Endothelial cell of umbilical vein (primary cell): ENCODE measurements around the gene CYTIP. TPM values are rescaled to one million over a fixed set of nuclear protein-coding genes. Genes with fewer than 3 reads are reported as not detected.

Experiments
- BruUV-seq: library from RNA; stranded (reverse); fragments of 400-500 nt; replicated peaks from 2 replicates; lab custom pipeline; 2021; lab: Mats Ljungman, UMichigan
- CTCF ChIA-PET: fragments of 300-600, 350-600 bp; sonication (Branson Sonifier 250); formaldehyde crosslinking; loops from one replicate; lab custom pipeline; 2021; ENCODE audit warnings: antibody characterized with exemption, inconsistent platforms; lab: Charles Lee
- POLR2A ChIA-PET: fragments of 300-600, 350-600 bp; sonication (Branson Sonifier 250); formaldehyde crosslinking; loops from one replicate; lab custom pipeline; 2021; ENCODE audit warnings: antibody characterized with exemption, inconsistent platforms; lab: Charles Lee
- DNase-seq: peaks from one replicate; pipeline ENCODE4 v3.0.0-alpha.2; 2011; ENCODE audit warnings: low read depth, low spot score
- FAIRE-seq: peaks from 2 replicates; lab custom pipeline; 2011; peaks lifted over from hg19 to GRCh38; lab: Jason Lieb, UNC
- H2AFZ ChIP-seq: 2 replicates; pipeline ENCODE4 v1.6.0; 2012; ENCODE audit warnings: low read depth, low read length, control low read depth, inconsistent platforms
- H3K27ac ChIP-seq: 2 replicates; pipeline ENCODE4 v1.5.1; 2011; ENCODE audit warnings: low read depth, mild to moderate bottlenecking, control low read depth, low read length, moderate library complexity; ENCODE audit not compliant: insufficient read depth
- H3K27me3 ChIP-seq, 2 experiments: 2 replicates each; pipeline versions ENCODE4 v1.6.0 to v1.6.1; 2011; ENCODE audit warnings: low read length in 2 of 2, mixed read lengths in 1 of 2; ENCODE audit not compliant: control insufficient read depth in 2 of 2, insufficient read depth in 2 of 2
- H3K36me3 ChIP-seq, 2 experiments: 2 replicates in 1 of 2; 3 replicates in 1 of 2; pipeline ENCODE4 v1.5.1; 2011; ENCODE audit warnings: low read length in 2 of 2, mild to moderate bottlenecking in 1 of 2, moderate library complexity in 1 of 2; ENCODE audit not compliant: control insufficient read depth in 2 of 2, insufficient read depth in 2 of 2; ENCODE audit errors: extremely low read depth in 1 of 2
- H3K4me1 ChIP-seq: 3 replicates; pipeline ENCODE4 v1.5.1; 2011; ENCODE audit warnings: mild to moderate bottlenecking, low read length; ENCODE audit not compliant: control insufficient read depth, insufficient read depth; ENCODE audit errors: extremely low read depth
- H3K4me2 ChIP-seq: 2 replicates; pipeline ENCODE4 v1.6.1; 2011; ENCODE audit warnings: low read length, control low read depth, mixed read lengths; ENCODE audit not compliant: insufficient read depth
- H3K4me3 ChIP-seq, 3 experiments: fragments of 200-600 bp in 1 of 3; sonication (generic), shearing (Covaris generic) in 1 of 3; replicated peaks in 1 of 3; 2 replicates each; pipeline ENCODE4 v1.5.1; 2011 to 2016; ENCODE audit warnings: control low read depth in 3 of 3, low read length in 3 of 3, mild to moderate bottlenecking in 2 of 3, inconsistent platforms in 1 of 3, low read depth in 1 of 3, moderate library complexity in 1 of 3; ENCODE audit not compliant: insufficient read depth in 1 of 3
- H3K79me2 ChIP-seq: 2 replicates; pipeline ENCODE4 v1.6.0; 2012; ENCODE audit warnings: low read length, inconsistent platforms; ENCODE audit not compliant: control insufficient read depth, insufficient read depth
- H3K9ac ChIP-seq: replicated peaks from 2 replicates; pipeline ENCODE3; 2011; ENCODE audit warnings: low read length, control low read depth; ENCODE audit not compliant: insufficient read depth; ENCODE audit errors: extremely low read depth
- H3K9me1 ChIP-seq: replicated peaks from 3 replicates; pipeline ENCODE4 v1.6.0; 2011; ENCODE audit warnings: mild to moderate bottlenecking, low read length; ENCODE audit not compliant: control insufficient read depth, insufficient read depth; ENCODE audit errors: extremely low read depth
- H3K9me3 ChIP-seq: replicated peaks from 2 replicates; pipeline ENCODE4 v1.5.1; 2012; ENCODE audit warnings: low read length, inconsistent platforms; ENCODE audit not compliant: control insufficient read depth, insufficient read depth
- H4K20me1 ChIP-seq: replicated peaks from 2 replicates; pipeline ENCODE3; 2011; ENCODE audit warnings: mild to moderate bottlenecking, low read length; ENCODE audit not compliant: control insufficient read depth, insufficient read depth; ENCODE audit errors: extremely low read depth
- CTCF ChIP-seq, 2 donors: IDR thresholded peaks; 1 replicate in 1 of 2; 2 replicates in 1 of 2; pipeline ENCODE4 v1.5.1; 2011; ENCODE audit warnings: low read length in 2 of 2, mild to moderate bottlenecking in 2 of 2, moderate library complexity in 2 of 2, control low read depth in 1 of 2, inconsistent platforms in 1 of 2, low read depth in 1 of 2; ENCODE audit not compliant: insufficient read depth in 1 of 2; ENCODE audit errors: extremely low read depth in 1 of 2
- EZH2 ChIP-seq: IDR thresholded peaks from 2 replicates; pipeline ENCODE4 v1.6.1; 2012; ENCODE audit warnings: borderline replicate concordance, low read depth, mild to moderate bottlenecking, moderate library complexity, low read length, inconsistent platforms; ENCODE audit not compliant: severe bottlenecking
- FOS ChIP-seq: IDR thresholded peaks from 2 replicates; pipeline ENCODE4 v1.6.1; 2011; ENCODE audit warnings: mild to moderate bottlenecking, low read length, moderate library complexity, borderline replicate concordance; ENCODE audit not compliant: insufficient read depth
- GATA2 ChIP-seq: IDR thresholded peaks from 2 replicates; pipeline ENCODE4 v1.7.0; 2011; ENCODE audit warnings: low read depth, mild to moderate bottlenecking, moderate library complexity, mixed read lengths, low read length; ENCODE audit not compliant: insufficient read length, insufficient read depth
- JUN ChIP-seq: IDR thresholded peaks from 2 replicates; pipeline ENCODE4 v1.6.1; 2011; ENCODE audit warnings: borderline replicate concordance, low read depth; ENCODE audit not compliant: insufficient read length, insufficient read depth
- MAX ChIP-seq: IDR thresholded peaks from 2 replicates; pipeline ENCODE4 v1.6.1; 2011; ENCODE audit not compliant: insufficient read depth, insufficient read length
- MYC ChIP-seq: IDR thresholded peaks from one replicate; pipeline ENCODE4 v1.6.1; 2011; ENCODE audit warnings: mild to moderate bottlenecking, low read depth, low read length
- POLR2A ChIP-seq: IDR thresholded peaks from 2 replicates; pipeline ENCODE4 v1.6.1; 2012; ENCODE audit warnings: low read depth, mild to moderate bottlenecking, control low read depth, low read length
- POLR2AphosphoS5 ChIP-seq: IDR thresholded peaks from 2 replicates; pipeline ENCODE4 v1.6.1; 2012; ENCODE audit warnings: low read depth, mild to moderate bottlenecking, control low read depth, low read length, moderate library complexity; ENCODE audit not compliant: insufficient read depth
- dilution Hi-C: fragments of 300-500 bp; cut with MboI; formaldehyde crosslinking; loops from one replicate; pipeline ENCODE4 v1.15.0; 2019; ENCODE audit warnings: low sequenced_read_pairs; ENCODE audit not compliant: extremely low pct_ligation_motif_present
- intact Hi-C: fragments of 100-400 bp; cut with micrococcal nuclease; formaldehyde crosslinking; loops from one replicate; pipeline ENCODE4 v1.10.0; 2022
- polyA plus RNA-seq, 4 experiments: library from polyadenylated mRNA; depleted of rRNA in 3 of 4; stranded (reverse) in 3 of 4; unstranded in 1 of 4; fragments of >200 nt; gene quantifications; 2 replicates each; pipeline versions ENCODE4 v1.2.1 to v1.2.3, GENCODE V29; 2011 to 2012; ENCODE audit warnings: missing spikeins in 1 of 4
- total RNA-seq: library from RNA; stranded (reverse); gene quantifications from 2 replicates; pipeline ENCODE4 v1.2.3, GENCODE V29; 2021

The CYTIP gene
- total and polyA plus RNA-seq, 2 donors (not counting 3 experiments of a cell fraction or from before 2014, with no cell fraction given), result not detected

- dilution Hi-C loops, result no loop called here
- CTCF ChIA-PET, result no interaction called here
Observed at GRCh38 chr2:157421964-157422363, 21.9 kb downstream of the CYTIP start.

More at GRCh38 chr2:157421964-157422363, 21.9 kb downstream of the CYTIP start:
- no peaks in the 10 kb centered on the region for H3K9me3 ChIP-seq
- FAIRE-seq, result no peak
- intact Hi-C loops, result no loop called here
- TF ChIP-seq JUN (no peak), MYC (no peak), POLR2AphosphoS5 (no peak), FOS (no peak), MAX (no peak), GATA2 (no peak), CTCF (IDR thresholded peaks at IDR 0.05; ENCODE audit: extremely low read depth in 1 of 2, insufficient read depth in 1 of 2, low read depth in 1 of 2, low read length in 2 of 2) (no peak), POLR2A (no peak), EZH2 (no peak)
- H4K20me1 ChIP-seq, result no peaks in the 10 kb centered on the region
- H3K79me2 ChIP-seq, result no peaks in the 10 kb centered on the region
- H3K4me3 ChIP-seq, result no peak overlapping the region
- H2AFZ ChIP-seq, result no peak overlapping the region
- no peak overlapping the region for H3K4me2 ChIP-seq
- no TSS peak for BruUV-seq
- no peaks in the 10 kb centered on the region for H3K9me1 ChIP-seq
- H3K27me3 ChIP-seq, result no peaks in the 10 kb centered on the region
- H3K9ac ChIP-seq, result no peak overlapping the region
- no peaks in the 10 kb centered on the region for H3K36me3 ChIP-seq
- no peak overlapping the region for H3K27ac ChIP-seq
- no peaks in the 10 kb centered on the region for H3K4me1 ChIP-seq
- POLR2A ChIA-PET, result no interaction called here
- DNase-seq, result no peak
